D721Med (cell line): Measurements from ENCODE around the gene DNM2.
A peak's percentile ranks its signal among the peaks of the same experiment; 100 is the strongest.

Experiments
- DNase-seq: peaks from one replicate; pipeline ENCODE4 v3.0.0; 2011; ENCODE audit warnings: low spot score; ENCODE audit not compliant: insufficient read length
- FAIRE-seq: peaks from 2 replicates; lab custom pipeline; 2011; peaks lifted over from hg19 to GRCh38; lab: Jason Lieb, UNC
- CTCF ChIP-seq: IDR thresholded peaks from 2 replicates; pipeline ENCODE4 v1.5.1; 2012; ENCODE audit warnings: mild to moderate bottlenecking, control low read depth; ENCODE audit not compliant: insufficient read depth; ENCODE audit errors: missing control alignments

Gene DNM2

GRCh38 chr19:10815969-10816644 is 98.2 kb downstream of the DNM2 start:
- no peak for TF ChIP-seq CTCF
- DNase-seq (no peak), FAIRE-seq (no peak)

- no peak for FAIRE-seq
Observed at GRCh38 chr19:10816691-10817090, 98.8 kb downstream of the DNM2 start.

GRCh38 chr19:10817291-10818038 is 99.6 kb downstream of the DNM2 start:
- DNase-seq (no peak), FAIRE-seq (no peak)
- TF ChIP-seq CTCF, result no peak

More at GRCh38 chr19:10816691-10817090, 98.8 kb downstream of the DNM2 start:
- no peak for TF ChIP-seq CTCF
- no peak for DNase-seq

- DNase-seq (no peak), FAIRE-seq (no peak)
- TF ChIP-seq CTCF, result no peak
Observed at GRCh38 chr19:10818301-10819123, 100.6 kb downstream of the DNM2 start.

GRCh38 chr19:10819124-10820060 is 101.5 kb downstream of the DNM2 start:
- no peak for TF ChIP-seq CTCF
- FAIRE-seq, result no peak
- DNase-seq, result no peak

- no peak for FAIRE-seq
- DNase-seq, result no peak
- peak; percentile 14 for TF ChIP-seq CTCF
Observed at GRCh38 chr19:10820173-10820572, 102.3 kb downstream of the DNM2 start.
